Measurements from ENCODE around the gene LMO7. TPM values are rescaled to one million over a fixed set of nuclear protein-coding genes. Genes with fewer than 3 reads are reported as not detected.

Gene LMO7
- polyA plus RNA-seq, 1 experiment: 149 TPM

DNA sequence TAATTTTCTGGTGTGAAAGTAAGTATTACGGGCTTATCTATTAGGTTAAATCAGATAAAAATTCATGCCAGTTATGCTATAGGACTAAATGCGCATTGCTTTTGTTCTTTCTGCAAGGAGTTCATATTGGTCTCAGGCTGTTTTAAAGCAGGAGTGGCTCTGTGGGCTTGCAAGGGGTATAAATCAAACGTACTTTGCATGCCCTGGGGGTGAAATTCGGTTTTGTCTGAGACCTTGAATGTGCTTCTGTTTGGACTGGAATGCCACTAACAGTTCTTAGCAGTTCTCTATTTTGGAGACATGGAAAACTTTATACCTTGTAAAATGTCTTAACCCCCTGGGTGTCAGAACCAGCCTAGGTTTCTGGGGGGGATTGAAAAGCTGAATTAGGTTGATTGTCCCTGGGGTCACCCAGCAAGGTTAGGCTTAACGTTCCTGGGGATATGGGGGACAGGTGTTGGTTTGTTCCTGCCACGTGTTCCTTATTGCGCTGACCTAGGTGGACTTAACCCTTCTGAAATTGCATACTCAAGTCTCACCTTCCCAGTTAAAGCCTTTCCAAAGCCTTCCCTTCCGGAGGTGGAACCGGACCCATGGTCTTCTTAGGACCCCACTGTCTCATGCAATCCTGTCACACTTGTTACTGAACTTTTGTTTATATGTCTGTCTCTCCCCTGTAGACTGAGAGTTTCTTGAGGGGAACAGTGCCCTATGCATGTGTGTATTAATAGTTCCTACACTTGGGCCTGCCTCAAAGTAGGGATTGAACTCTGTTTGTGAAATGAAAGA, 182.2 kb downstream of the LMO7 start:
- TF ChIP-seq, protein P1, sequence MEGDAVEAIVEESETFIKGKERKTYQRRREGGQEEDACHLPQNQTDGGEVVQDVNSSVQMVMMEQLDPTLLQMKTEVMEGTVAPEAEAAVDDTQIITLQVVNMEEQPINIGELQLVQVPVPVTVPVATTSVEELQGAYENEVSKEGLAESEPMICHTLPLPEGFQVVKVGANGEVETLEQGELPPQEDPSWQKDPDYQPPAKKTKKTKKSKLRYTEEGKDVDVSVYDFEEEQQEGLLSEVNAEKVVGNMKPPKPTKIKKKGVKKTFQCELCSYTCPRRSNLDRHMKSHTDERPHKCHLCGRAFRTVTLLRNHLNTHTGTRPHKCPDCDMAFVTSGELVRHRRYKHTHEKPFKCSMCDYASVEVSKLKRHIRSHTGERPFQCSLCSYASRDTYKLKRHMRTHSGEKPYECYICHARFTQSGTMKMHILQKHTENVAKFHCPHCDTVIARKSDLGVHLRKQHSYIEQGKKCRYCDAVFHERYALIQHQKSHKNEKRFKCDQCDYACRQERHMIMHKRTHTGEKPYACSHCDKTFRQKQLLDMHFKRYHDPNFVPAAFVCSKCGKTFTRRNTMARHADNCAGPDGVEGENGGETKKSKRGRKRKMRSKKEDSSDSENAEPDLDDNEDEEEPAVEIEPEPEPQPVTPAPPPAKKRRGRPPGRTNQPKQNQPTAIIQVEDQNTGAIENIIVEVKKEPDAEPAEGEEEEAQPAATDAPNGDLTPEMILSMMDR (IDR thresholded peaks at IDR 0.05; ENCODE audit: insufficient read depth, low read depth, low read length): no peak
- ChIA-PET CTCF (no interaction called here), POLR2A (no interaction called here)
- no peak for DNase-seq (ENCODE audit: low read depth)
- H3K27me3 ChIP-seq (ENCODE audit: control insufficient read depth, insufficient read depth, low read length): no peaks in the 10 kb centered on the region
- H3K4me3 ChIP-seq (ENCODE audit: low read depth, low read length): no peak overlapping the region
- peaks cover 9% of the 10 kb centered on the region for H3K36me3 ChIP-seq (ENCODE audit: control insufficient read depth, insufficient read depth, low read length)

DNA sequence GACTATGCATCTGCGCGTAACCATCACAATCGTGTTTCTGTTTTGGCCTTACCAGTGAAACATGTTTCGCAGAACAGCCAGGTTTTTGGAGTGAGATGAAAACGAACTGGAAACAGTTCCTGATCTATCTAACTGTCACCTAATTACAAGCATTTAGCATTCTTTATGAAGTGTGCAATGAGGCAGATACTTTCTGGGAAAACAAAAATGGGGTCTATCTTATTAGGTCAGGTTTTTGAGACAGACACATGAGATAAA, 182.8 kb downstream of the LMO7 start:
- CTCF ChIA-PET: no interaction called here

DNA sequence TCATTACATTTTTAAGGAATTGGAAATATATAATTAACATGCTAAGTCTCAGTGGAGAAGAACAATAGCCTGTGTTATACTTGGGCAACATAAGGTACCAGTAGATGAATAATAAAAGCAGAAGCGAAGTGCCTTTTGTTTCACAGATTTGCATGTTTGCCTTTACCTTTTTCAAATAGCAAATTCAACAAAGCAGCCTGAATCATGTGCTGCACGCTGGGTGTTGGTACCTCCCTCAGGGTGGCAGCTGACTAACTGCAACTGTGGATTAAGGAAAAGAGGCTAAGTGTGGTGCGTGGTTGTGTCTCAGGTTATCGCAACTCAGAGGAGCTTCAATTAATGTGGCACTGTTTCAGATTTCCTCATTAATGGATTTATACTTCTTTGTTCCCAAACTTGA, 189.0 kb downstream of the LMO7 start:
- H3K36me3 ChIP-seq (ENCODE audit: control insufficient read depth, insufficient read depth, low read length): peaks cover 16% of the 10 kb centered on the region
- no peak overlapping the region for H3K4me3 ChIP-seq (ENCODE audit: low read depth, low read length)
- TF ChIP-seq, protein P1 (IDR thresholded peaks at IDR 0.05; ENCODE audit: insufficient read depth, low read depth, low read length): no peak
- DNase-seq (ENCODE audit: low read depth): no peak
- no peaks in the 10 kb centered on the region for H3K27me3 ChIP-seq (ENCODE audit: control insufficient read depth, insufficient read depth, low read length)
- ChIA-PET POLR2A (interaction anchor here (0.6 kb wide), 1 partner anchor 190 kb away, joined by 3 read pairs; no protein-coding TSS in a partner anchor), CTCF (no interaction called here)

More for the DNA sequence above, 182.8 kb downstream of the LMO7 start:
- Histone ChIP-seq H3K27me3 (ENCODE audit: control insufficient read depth, insufficient read depth, low read length) (no peaks in the 10 kb centered on the region), H3K36me3 (ENCODE audit: control insufficient read depth, insufficient read depth, low read length) (peaks cover 11% of the 10 kb centered on the region), H3K4me3 (ENCODE audit: low read depth, low read length) (no peak overlapping the region)
- TF ChIP-seq, protein P1 (IDR thresholded peaks at IDR 0.05; ENCODE audit: insufficient read depth, low read depth, low read length): no peak
- no peak for DNase-seq (ENCODE audit: low read depth)
- POLR2A ChIA-PET: no interaction called here

DNA sequence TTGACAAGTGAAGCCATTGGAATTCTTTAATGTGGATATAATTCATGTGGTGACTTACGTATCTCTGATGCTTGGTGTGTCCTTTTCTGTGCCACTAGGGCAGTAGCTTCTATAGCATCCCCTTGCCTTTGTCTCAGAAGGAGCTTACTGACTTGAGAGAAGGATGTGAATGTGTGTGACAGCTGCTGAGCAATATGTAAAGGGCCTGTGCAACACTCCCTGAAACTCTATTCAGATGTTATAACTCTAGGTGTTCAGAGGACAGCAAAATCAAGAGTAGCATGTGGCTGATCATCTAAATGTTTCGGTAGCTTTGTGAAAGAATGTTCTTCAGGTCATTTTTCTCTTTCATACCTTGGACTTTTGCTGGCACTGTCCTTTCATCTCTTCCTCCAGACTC, 189.5 kb downstream of the LMO7 start:
- CTCF ChIA-PET: no interaction called here
- no peak overlapping the region for H3K4me3 ChIP-seq (ENCODE audit: low read depth, low read length)
- TF ChIP-seq, protein P1 (IDR thresholded peaks at IDR 0.05; ENCODE audit: insufficient read depth, low read depth, low read length): no peak
- POLR2A ChIA-PET: interaction anchor here (0.6 kb wide), 1 partner anchor 191 kb away, joined by 3 read pairs; no protein-coding TSS in a partner anchor
- no peaks in the 10 kb centered on the region for H3K27me3 ChIP-seq (ENCODE audit: control insufficient read depth, insufficient read depth, low read length)
- H3K36me3 ChIP-seq (ENCODE audit: control insufficient read depth, insufficient read depth, low read length): peaks cover 16% of the 10 kb centered on the region
- DNase-seq (ENCODE audit: low read depth): no peak

DNA sequence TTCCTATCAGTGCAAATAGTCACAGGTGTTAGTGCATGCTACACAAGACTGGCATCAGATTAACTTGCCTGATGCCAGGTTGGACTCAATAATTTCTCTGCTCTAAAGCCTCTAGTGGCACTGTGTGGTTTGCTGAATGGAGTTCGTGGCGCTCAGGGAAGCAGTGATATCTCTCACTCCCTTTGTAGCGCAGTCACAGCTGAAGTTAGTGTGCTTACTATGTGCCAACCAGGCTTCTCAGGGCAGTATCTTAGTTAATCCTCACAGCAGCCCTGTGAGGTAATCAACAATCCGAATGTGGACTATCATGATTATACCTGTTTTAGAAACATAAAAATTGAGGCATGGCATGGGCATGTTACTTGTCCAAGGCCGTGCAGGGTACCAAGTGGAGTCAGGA, 190.3 kb downstream of the LMO7 start:
- ChIA-PET CTCF (no interaction called here), POLR2A (no interaction called here)
- no peak for DNase-seq (ENCODE audit: low read depth)
- H3K27me3 ChIP-seq (ENCODE audit: control insufficient read depth, insufficient read depth, low read length): no peaks in the 10 kb centered on the region
- H3K4me3 ChIP-seq (ENCODE audit: low read depth, low read length): no peak overlapping the region
- TF ChIP-seq, protein P1 (IDR thresholded peaks at IDR 0.05; ENCODE audit: insufficient read depth, low read depth, low read length): no peak
- peaks cover 13% of the 10 kb centered on the region for H3K36me3 ChIP-seq (ENCODE audit: control insufficient read depth, insufficient read depth, low read length)
